Dermis blood vessel endothelial cell (primary cell): ENCODE data around the gene DAPK1. TPM values are rescaled to one million over a fixed set of nuclear protein-coding genes. Genes with fewer than 3 reads are reported as not detected.

Experiments used
- DNase-seq: peaks from one replicate; pipeline ENCODE4 v3.0.0; 2010
- total RNA-seq: library from RNA; depleted of rRNA; stranded (reverse); fragments of >200 nt; gene quantifications from 2 replicates; pipeline ENCODE4 v1.2.3, GENCODE V29; 2014

DAPK1 gene
- total RNA-seq, 1 donor from 2014 or later: 51.6 TPM

- peak; percentile 16 for DNase-seq
Measured at GRCh38 chr9:87570000-87570908, 72.6 kb downstream of the DAPK1 start.

GRCh38 chr9:87572719-87573118 is 75.1 kb downstream of the DAPK1 start:
- no peak for DNase-seq

- DNase-seq: no peak
Measured at GRCh38 chr9:87573841-87574342, 76.2 kb downstream of the DAPK1 start.

GRCh38 chr9:87577746-87578145 is 80.1 kb downstream of the DAPK1 start:
- no peak for DNase-seq

- DNase-seq: no peak
Measured at GRCh38 chr9:87578625-87579024, 81.0 kb downstream of the DAPK1 start.

GRCh38 chr9:87579781-87580541 is 82.3 kb downstream of the DAPK1 start:
- DNase-seq: no peak

- DNase-seq: no peak
Measured at GRCh38 chr9:87580941-87581438, 83.3 kb downstream of the DAPK1 start.

GRCh38 chr9:87581513-87581912 is 83.8 kb downstream of the DAPK1 start:
- peak; percentile 48 for DNase-seq

- no peak for DNase-seq
Measured at GRCh38 chr9:87581949-87582637, 84.4 kb downstream of the DAPK1 start.

- DNase-seq: no peak
Measured at GRCh38 chr9:87584326-87584725, 86.7 kb downstream of the DAPK1 start.

GRCh38 chr9:87585123-87585855 is 87.6 kb downstream of the DAPK1 start:
- no peak for DNase-seq

GRCh38 chr9:87586731-87587355 is 89.2 kb downstream of the DAPK1 start:
- DNase-seq: no peak

- no peak for DNase-seq
Measured at GRCh38 chr9:87587356-87587745, 89.7 kb downstream of the DAPK1 start.

- DNase-seq: no peak
Measured at GRCh38 chr9:87587864-87588263, 90.2 kb downstream of the DAPK1 start.

- DNase-seq: no peak
Measured at GRCh38 chr9:87588339-87588738, 90.7 kb downstream of the DAPK1 start.

- DNase-seq: no peak
Measured at GRCh38 chr9:87590996-87591395, 93.3 kb downstream of the DAPK1 start.

GRCh38 chr9:87592554-87593358 is 95.1 kb downstream of the DAPK1 start:
- DNase-seq: peak; percentile 30

GRCh38 chr9:87593359-87593980 is 95.8 kb downstream of the DAPK1 start:
- no peak for DNase-seq

GRCh38 chr9:87594194-87594593 is 96.5 kb downstream of the DAPK1 start:
- DNase-seq: no peak

GRCh38 chr9:87594662-87595061 is 97.0 kb downstream of the DAPK1 start:
- no peak for DNase-seq
